GM12878 (cell line): ENCODE results near the gene PASK. TPM values are rescaled to one million over a fixed set of nuclear protein-coding genes. Genes with fewer than 3 reads are reported as not detected.

ENCODE experiments used
- BHLHE40 ChIP-seq, 2 experiments: fragments of 450-650 bp in 1 of 2; IDR thresholded peaks; 2 replicates each; pipeline ENCODE4 v1.6.1; 2011 to 2017; ENCODE audit warnings: low read depth in 2 of 2, borderline replicate concordance in 1 of 2, improper control_type of control experiment in 1 of 2, low read length in 1 of 2, mild to moderate bottlenecking in 1 of 2
- EZH2 ChIP-seq: IDR thresholded peaks from 2 replicates; pipeline ENCODE4 v1.6.1; 2012; ENCODE audit warnings: low read depth, mild to moderate bottlenecking, control low read depth, inconsistent platforms, low read length, borderline replicate concordance; ENCODE audit not compliant: control insufficient read depth
- IKZF1 ChIP-seq: fragments of 450-650 bp; conservative IDR thresholded peaks from 2 replicates; pipeline ENCODE4 v1.6.1; 2017; ENCODE audit warnings: antibody characterized with exemption, mild to moderate bottlenecking
- NR2F1 ChIP-seq: fragments of 450-650 bp; conservative IDR thresholded peaks from 2 replicates; pipeline ENCODE4 v1.6.1; 2017; ENCODE audit warnings: mild to moderate bottlenecking
- REST ChIP-seq: IDR thresholded peaks from 2 replicates; pipeline ENCODE4 v1.6.1; 2012; ENCODE audit warnings: mild to moderate bottlenecking, low read depth, low read length
- SRF ChIP-seq, 2 experiments: IDR thresholded peaks; 2 replicates each; pipeline ENCODE4 v1.6.1; 2011; ENCODE audit warnings: low read depth in 2 of 2, low read length in 2 of 2, mild to moderate bottlenecking in 1 of 2, moderate library complexity in 1 of 2
- TBL1XR1 ChIP-seq: IDR thresholded peaks from 2 replicates; pipeline ENCODE4 v1.6.1; 2012; ENCODE audit warnings: low read depth, low read length, improper control_type of control experiment
- polyA plus RNA-seq, 11 experiments: library from polyadenylated mRNA; depleted of rRNA in 4 of 11; unstranded in 6 of 11; stranded (reverse) in 5 of 11; fragments of >200 nt; fragmentation: Nextera tagmentation in 4 of 11; fragmentation: Illumina TruSeq in 1 of 11; extraction: Ambion mirVana in 4 of 11; extraction: Trizol in 1 of 11; gene quantifications; 1 replicate in 1 of 11; 2 replicates in 10 of 11; pipeline versions ENCODE4 v1.2.1 to v1.2.3, GENCODE V29; 2011 to 2016; ENCODE audit warnings: inconsistent platforms in 2 of 11, missing spikeins in 2 of 11, low read depth in 1 of 11
- total RNA-seq, 4 experiments: library from RNA; depleted of rRNA in 3 of 4; stranded (reverse); fragments of >200 nt in 3 of 4; fragmentation: Illumina TruSeq in 1 of 4; extraction: Trizol in 1 of 4; gene quantifications; 2 replicates each; pipeline versions ENCODE4 v1.2.1 to v1.2.3, GENCODE V29; 2013 to 2021
- TF ChIP-seq, protein P1 (sequence below): fragments of 450-650 bp; IDR thresholded peaks from 2 replicates; pipeline ENCODE4 v1.6.1; 2017; ENCODE audit warnings: antibody characterized with exemption, mild to moderate bottlenecking, moderate library complexity
- TF ChIP-seq, protein P2 (sequence below): fragments of 450-650 bp; IDR thresholded peaks from 2 replicates; pipeline ENCODE4 v1.6.1; 2014; ENCODE audit warnings: mild to moderate bottlenecking
- TF ChIP-seq, protein P3 (sequence below): fragments of 450-650 bp; IDR thresholded peaks from 2 replicates; pipeline ENCODE4 v1.6.1; 2017; ENCODE audit warnings: borderline replicate concordance

The PASK gene
- total and polyA plus RNA-seq, 10 of the 15 experiments (the other 5 are each of a cell fraction or from before 2014, with no cell fraction given): 9.6 to 62.2 (median 28.5) TPM

- TF ChIP-seq, protein P1, sequence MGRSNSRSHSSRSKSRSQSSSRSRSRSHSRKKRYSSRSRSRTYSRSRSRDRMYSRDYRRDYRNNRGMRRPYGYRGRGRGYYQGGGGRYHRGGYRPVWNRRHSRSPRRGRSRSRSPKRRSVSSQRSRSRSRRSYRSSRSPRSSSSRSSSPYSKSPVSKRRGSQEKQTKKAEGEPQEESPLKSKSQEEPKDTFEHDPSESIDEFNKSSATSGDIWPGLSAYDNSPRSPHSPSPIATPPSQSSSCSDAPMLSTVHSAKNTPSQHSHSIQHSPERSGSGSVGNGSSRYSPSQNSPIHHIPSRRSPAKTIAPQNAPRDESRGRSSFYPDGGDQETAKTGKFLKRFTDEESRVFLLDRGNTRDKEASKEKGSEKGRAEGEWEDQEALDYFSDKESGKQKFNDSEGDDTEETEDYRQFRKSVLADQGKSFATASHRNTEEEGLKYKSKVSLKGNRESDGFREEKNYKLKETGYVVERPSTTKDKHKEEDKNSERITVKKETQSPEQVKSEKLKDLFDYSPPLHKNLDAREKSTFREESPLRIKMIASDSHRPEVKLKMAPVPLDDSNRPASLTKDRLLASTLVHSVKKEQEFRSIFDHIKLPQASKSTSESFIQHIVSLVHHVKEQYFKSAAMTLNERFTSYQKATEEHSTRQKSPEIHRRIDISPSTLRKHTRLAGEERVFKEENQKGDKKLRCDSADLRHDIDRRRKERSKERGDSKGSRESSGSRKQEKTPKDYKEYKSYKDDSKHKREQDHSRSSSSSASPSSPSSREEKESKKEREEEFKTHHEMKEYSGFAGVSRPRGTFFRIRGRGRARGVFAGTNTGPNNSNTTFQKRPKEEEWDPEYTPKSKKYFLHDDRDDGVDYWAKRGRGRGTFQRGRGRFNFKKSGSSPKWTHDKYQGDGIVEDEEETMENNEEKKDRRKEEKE: no peak
- TF ChIP-seq NR2F1 (no peak), TBL1XR1 (no peak), IKZF1 (no peak), SRF (IDR thresholded peaks at IDR 0.05; ENCODE audit: low read depth in 2 of 2, low read length in 2 of 2) (no peak), BHLHE40 (IDR thresholded peaks at IDR 0.05; ENCODE audit: borderline replicate concordance in 1 of 2, low read depth in 2 of 2, low read length in 1 of 2) (no peak), EZH2 (no peak), REST (no peak)
- TF ChIP-seq, protein P2, sequence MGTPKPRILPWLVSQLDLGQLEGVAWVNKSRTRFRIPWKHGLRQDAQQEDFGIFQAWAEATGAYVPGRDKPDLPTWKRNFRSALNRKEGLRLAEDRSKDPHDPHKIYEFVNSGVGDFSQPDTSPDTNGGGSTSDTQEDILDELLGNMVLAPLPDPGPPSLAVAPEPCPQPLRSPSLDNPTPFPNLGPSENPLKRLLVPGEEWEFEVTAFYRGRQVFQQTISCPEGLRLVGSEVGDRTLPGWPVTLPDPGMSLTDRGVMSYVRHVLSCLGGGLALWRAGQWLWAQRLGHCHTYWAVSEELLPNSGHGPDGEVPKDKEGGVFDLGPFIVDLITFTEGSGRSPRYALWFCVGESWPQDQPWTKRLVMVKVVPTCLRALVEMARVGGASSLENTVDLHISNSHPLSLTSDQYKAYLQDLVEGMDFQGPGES: no peak
- TF ChIP-seq, protein P3, sequence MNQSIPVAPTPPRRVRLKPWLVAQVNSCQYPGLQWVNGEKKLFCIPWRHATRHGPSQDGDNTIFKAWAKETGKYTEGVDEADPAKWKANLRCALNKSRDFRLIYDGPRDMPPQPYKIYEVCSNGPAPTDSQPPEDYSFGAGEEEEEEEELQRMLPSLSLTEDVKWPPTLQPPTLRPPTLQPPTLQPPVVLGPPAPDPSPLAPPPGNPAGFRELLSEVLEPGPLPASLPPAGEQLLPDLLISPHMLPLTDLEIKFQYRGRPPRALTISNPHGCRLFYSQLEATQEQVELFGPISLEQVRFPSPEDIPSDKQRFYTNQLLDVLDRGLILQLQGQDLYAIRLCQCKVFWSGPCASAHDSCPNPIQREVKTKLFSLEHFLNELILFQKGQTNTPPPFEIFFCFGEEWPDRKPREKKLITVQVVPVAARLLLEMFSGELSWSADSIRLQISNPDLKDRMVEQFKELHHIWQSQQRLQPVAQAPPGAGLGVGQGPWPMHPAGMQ: no peak
Measured at GRCh38 chr2:241072151-241072550, 77.1 kb downstream of the PASK start (continued).
